ENCODE results near the gene EIF4B.

GRCh38 chr12:53048033-53048779, 42.0 kb downstream of the EIF4B start:
- TF ChIP-seq GATA2 (IDR thresholded peaks at IDR 0.05; ENCODE audit: low read depth, low read length) (no peak), GATA3 (IDR thresholded peaks at IDR 0.05; ENCODE audit: low read depth, low read length) (no peak)
